HepG2 (cell line): ENCODE measurements around the gene DRAP1. TPM values are rescaled to one million over a fixed set of nuclear protein-coding genes. Genes with fewer than 3 reads are reported as not detected.

ENCODE experiments used
- ATAC-seq: fragments of 200-7000 bp; cut with Tn5 transposase; 3 replicates; pipeline ENCODE4 v1.9.1; 2020; ENCODE audit warnings: mild to moderate bottlenecking, moderate library complexity
- BruUV-seq: library from RNA; stranded (reverse); fragments of 400-500 nt; replicated peaks from 2 replicates; lab custom pipeline; 2021; lab: Mats Ljungman, UMichigan
- CTCF ChIA-PET: fragments of 300-600 bp; formaldehyde crosslinking; extraction: SDS; loops from one replicate; lab custom pipeline; 2021; ENCODE audit warnings: low total read pairs, inconsistent platforms, low intra/inter-chr PET ratio; lab: Yijun Ruan, JAX
- POLR2A ChIA-PET: fragments of 350-600 bp; sonication (Branson Sonifier 250); formaldehyde crosslinking; loops from one replicate; lab custom pipeline; 2020; ENCODE audit warnings: antibody characterized with exemption, inconsistent platforms; lab: Yijun Ruan, JAX
- DNase-seq: peaks from one replicate; pipeline ENCODE4 v3.0.0-alpha.2; 2015; ENCODE audit warnings: low spot score
- FAIRE-seq: peaks from 3 replicates; lab custom pipeline; 2011; peaks lifted over from hg19 to GRCh38; lab: Jason Lieb, UNC
- H2AFZ ChIP-seq: one replicate; pipeline ENCODE4 v1.6.1; 2011; ENCODE audit warnings: low read length, inconsistent platforms
- H3K27ac ChIP-seq: fragments of 300-600 bp; 3 replicates; pipeline ENCODE4 v1.8.0; 2011; ENCODE audit warnings: mixed run types, mild to moderate bottlenecking, mixed read lengths, low read length, inconsistent platforms; ENCODE audit not compliant: insufficient read depth; ENCODE audit errors: extremely low read length
- H3K27me3 ChIP-seq, 2 experiments: fragments of 200-600 bp in 1 of 2; 2 replicates in 1 of 2; 3 replicates in 1 of 2; pipeline versions ENCODE4 v1.6.0 to v1.8.0; 2011; ENCODE audit warnings: low read length in 2 of 2, mild to moderate bottlenecking in 2 of 2, moderate library complexity in 2 of 2, inconsistent platforms in 1 of 2; ENCODE audit not compliant: insufficient read depth in 2 of 2, control insufficient read depth in 1 of 2
- H3K36me3 ChIP-seq, 2 experiments: fragments of 200-600 bp in 1 of 2; replicated peaks in 1 of 2; 2 replicates in 1 of 2; 3 replicates in 1 of 2; pipeline versions ENCODE4 v1.5.1 to v1.8.0; 2011; ENCODE audit warnings: low read length in 2 of 2, inconsistent platforms in 1 of 2; ENCODE audit not compliant: insufficient read depth in 2 of 2, control insufficient read depth in 1 of 2
- H3K4me1 ChIP-seq: 2 replicates; pipeline ENCODE4 v1.5.1; 2012; ENCODE audit warnings: low read length, inconsistent platforms; ENCODE audit not compliant: insufficient read depth
- H3K4me2 ChIP-seq: 2 replicates; pipeline ENCODE4 v1.6.0; 2011; ENCODE audit warnings: low read depth, low read length, inconsistent platforms
- H3K4me3 ChIP-seq, 3 experiments: fragments of 200-600 bp in 1 of 3; sonication (generic), shearing (Covaris generic) in 1 of 3; replicated peaks in 1 of 3; 2 replicates each; pipeline ENCODE4 v1.5.1; 2011 to 2016; ENCODE audit warnings: low read length in 3 of 3, inconsistent platforms in 2 of 3, low read depth in 2 of 3, mild to moderate bottlenecking in 2 of 3, control low read depth in 1 of 3, mixed read lengths in 1 of 3; ENCODE audit not compliant: insufficient read depth in 1 of 3
- H3K79me2 ChIP-seq: one replicate; pipeline ENCODE4 v1.6.1; 2011; ENCODE audit warnings: low read length, inconsistent platforms; ENCODE audit not compliant: insufficient read depth
- H3K9ac ChIP-seq: 2 replicates; pipeline ENCODE4 v1.6.0; 2011; ENCODE audit warnings: mild to moderate bottlenecking, low read depth, low read length, inconsistent platforms; ENCODE audit not compliant: insufficient read depth
- H3K9me3 ChIP-seq: 2 replicates; pipeline ENCODE4 v1.5.1; 2012; ENCODE audit warnings: mild to moderate bottlenecking, low read length
- H4K20me1 ChIP-seq: 2 replicates; pipeline ENCODE4 v1.6.0; 2011; ENCODE audit warnings: inconsistent platforms, mild to moderate bottlenecking, low read length, moderate library complexity; ENCODE audit not compliant: insufficient read depth
- AGO2 ChIP-seq: fragments of 200-400 bp; formaldehyde crosslinking; optimal IDR thresholded peaks from 2 replicates; pipeline ENCODE3; 2017; ENCODE audit warnings: mild to moderate bottlenecking, low read depth, low read length, moderate library complexity
- ASH2L ChIP-seq: fragments of 300-600, 200-600 bp; sonication (generic); IDR thresholded peaks from 2 replicates; pipeline ENCODE4 v1.7.0; 2017; ENCODE audit warnings: low read depth, mild to moderate bottlenecking, moderate library complexity, mixed read lengths, low read length; ENCODE audit not compliant: insufficient read length
- BCL3 ChIP-seq: sonication (generic); formaldehyde crosslinking; IDR thresholded peaks from 2 replicates; pipeline ENCODE4 v1.5.1; 2020; ENCODE audit warnings: mild to moderate bottlenecking, missing genetic modification reagents, moderate library complexity
- HMGXB3 ChIP-seq: sonication (generic); formaldehyde crosslinking; IDR thresholded peaks from 2 replicates; pipeline ENCODE4 v1.4.0; 2020; ENCODE audit warnings: missing genetic modification reagents, borderline replicate concordance
- IRF1 ChIP-seq: sonication (generic); formaldehyde crosslinking; IDR thresholded peaks from 2 replicates; pipeline ENCODE4 v1.4.0; 2020; ENCODE audit warnings: low read depth, mild to moderate bottlenecking, missing genetic modification reagents
- NFKB2 ChIP-seq: sonication (generic); formaldehyde crosslinking; IDR thresholded peaks from 2 replicates; pipeline ENCODE4 v1.4.0; 2020; ENCODE audit warnings: missing genetic modification reagents, borderline replicate concordance
- RORA ChIP-seq: sonication (generic); formaldehyde crosslinking; IDR thresholded peaks from 2 replicates; pipeline ENCODE4 v1.5.0; 2020; ENCODE audit warnings: mild to moderate bottlenecking, missing genetic modification reagents, moderate library complexity
- RXRB ChIP-seq: IDR thresholded peaks from 2 replicates; pipeline ENCODE4 v1.6.1; 2016; ENCODE audit warnings: borderline replicate concordance, missing genetic modification reagents, missing compliant biosample characterization
- SAP130 ChIP-seq: IDR thresholded peaks from 2 replicates; pipeline ENCODE4 v1.6.1; 2016; ENCODE audit warnings: low read depth
- SMC3 ChIP-seq: IDR thresholded peaks from 2 replicates; pipeline ENCODE4 v1.6.1; 2011; ENCODE audit warnings: low read length, improper control_type of control experiment
- ZBTB20 ChIP-seq: sonication (generic); formaldehyde crosslinking; IDR thresholded peaks from 2 replicates; pipeline ENCODE4 v1.8.1; 2023; ENCODE audit warnings: missing genetic modification reagents, low read depth, mild to moderate bottlenecking, borderline replicate concordance
- ZNF160 ChIP-seq: sonication (generic); formaldehyde crosslinking; IDR thresholded peaks from 2 replicates; pipeline ENCODE4 v1.8.0; 2022; ENCODE audit warnings: mild to moderate bottlenecking, inconsistent platforms, missing genetic modification reagents
- ZNF235 ChIP-seq: sonication (generic); formaldehyde crosslinking; IDR thresholded peaks from 2 replicates; pipeline ENCODE4 v1.8.1; 2023; ENCODE audit warnings: mild to moderate bottlenecking, missing genetic modification reagents, borderline replicate concordance
- ZNF292 ChIP-seq: sonication (generic); formaldehyde crosslinking; IDR thresholded peaks from 2 replicates; pipeline ENCODE4 v1.8.1; 2022; ENCODE audit warnings: mild to moderate bottlenecking, low read depth, missing genetic modification reagents, borderline replicate concordance
- ZNF30 ChIP-seq: sonication (generic); formaldehyde crosslinking; IDR thresholded peaks from 2 replicates; pipeline ENCODE4 v1.5.0; 2020; ENCODE audit warnings: mild to moderate bottlenecking, missing genetic modification reagents
- ZNF451 ChIP-seq: sonication (generic); formaldehyde crosslinking; IDR thresholded peaks from 2 replicates; pipeline ENCODE4 v1.5.0; 2020; ENCODE audit warnings: mild to moderate bottlenecking, missing genetic modification reagents
- ZNF841 ChIP-seq: sonication (generic); formaldehyde crosslinking; IDR thresholded peaks from 2 replicates; pipeline ENCODE4 v1.8.1; 2023; ENCODE audit warnings: missing genetic modification reagents, borderline replicate concordance
- WGBS: methylation state at CpG from one replicate; pipeline ENCODE4 v1.1.6; 2017; ENCODE audit warnings: low lambda C conversion rate; 5-methylcytosine and 5-hydroxymethylcytosine counted together
- in situ Hi-C: cut with HindIII; loops from 2 replicates; pipeline ENCODE4 v1.10.0; 2017; ENCODE audit warnings: low pct_unique_long_range_greater_than_20kb; ENCODE audit not compliant: extremely low pct_ligation_motif_present
- intact Hi-C: fragments of 100-400 bp; cut with micrococcal nuclease; formaldehyde crosslinking; loops from one replicate; pipeline ENCODE4 v1.10.0; 2022; ENCODE audit not compliant: unreplicated experiment
- polyA plus RNA-seq, 8 experiments: library from polyadenylated mRNA; depleted of rRNA in 3 of 8; stranded (reverse) in 7 of 8; unstranded in 1 of 8; fragments of >200 nt; fragmentation: Illumina TruSeq in 4 of 8; extraction: Trizol in 4 of 8; gene quantifications; 2 replicates each; pipeline versions ENCODE4 v1.2.1 to v1.2.3, GENCODE V29; 2011 to 2016; ENCODE audit warnings: low read depth in 4 of 8, missing spikeins in 1 of 8, mixed read lengths in 1 of 8; ENCODE audit not compliant: insufficient read depth in 1 of 8
- total RNA-seq, 5 experiments: library from RNA; depleted of rRNA; stranded (reverse); fragments of >200 nt; fragmentation: Illumina TruSeq; extraction: Trizol; gene quantifications; 2 replicates each; pipeline ENCODE4 v1.2.3, GENCODE V29; 2016; ENCODE audit warnings: low read depth in 1 of 5

DRAP1 gene
- total and polyA plus RNA-seq, 2 of the 13 experiments (the other 11 are each of a cell fraction or from before 2014, with no cell fraction given): 46.8 to 52.3 TPM

- intact Hi-C loops (loop anchor here (2.0 kb wide), 1 partner anchor 29 kb away; the partner anchor contains the start of gene CCDC85B), in situ Hi-C loops (no loop called here)
- TSS peak; percentile 38 for BruUV-seq
- POLR2A ChIA-PET: interaction anchor here (1.4 to 2.7 kb wide), 3 partner anchors 9 to 29 kb away, joined by 3 to 8 read pairs (median 4); partner anchors contain the start of gene CCDC85B
- DNase-seq: no peak
- H3K36me3 ChIP-seq: no peaks in the 10 kb centered on the region; a peak in 1 of 5 replicates
- H3K4me3 ChIP-seq: peak overlapping the region; percentile 76 to 80 (median 79)
- peak; percentile 24 for ATAC-seq
- H3K4me2 ChIP-seq: peak overlapping the region; percentile 93
- FAIRE-seq: no peak
- no peaks in the 10 kb centered on the region for H3K27me3 ChIP-seq
- H3K9me3 ChIP-seq: no peaks in the 10 kb centered on the region
- 10% methylated on average over 9 of the region's 60 CpGs for WGBS
- H3K79me2 ChIP-seq: peaks cover 11% of the 10 kb centered on the region
- H4K20me1 ChIP-seq: no peaks in the 10 kb centered on the region
- H3K9ac ChIP-seq: peak overlapping the region; percentile 68
- CTCF ChIA-PET: no interaction called here
- H3K4me1 ChIP-seq: peaks cover 46% of the 10 kb centered on the region
- no peak overlapping the region for H2AFZ ChIP-seq
- H3K27ac ChIP-seq: peak overlapping the region; percentile 44
- TF ChIP-seq HMGXB3: 0 out of 2 replicates have a peak, but pooled peaks have one; percentile 4
- peak; percentile 45 for TF ChIP-seq AGO2
- 0 out of 2 replicates have a peak, but pooled peaks have one; percentile 14 for TF ChIP-seq ZNF451
- TF ChIP-seq BCL3 (CRISPR knock-in tag): no peak
- TF ChIP-seq ZNF292 (CRISPR knock-in tag): 0 out of 2 replicates have a peak, but pooled peaks have one; percentile 18
- TF ChIP-seq ZNF30 (CRISPR knock-in tag): no peak
- no peak for TF ChIP-seq IRF1 (CRISPR knock-in tag)
- TF ChIP-seq ZNF841 (CRISPR knock-in tag): no peak
- 0 out of 2 replicates have a peak, but pooled peaks have one; percentile 8 for TF ChIP-seq ZNF235 (CRISPR knock-in tag)
- TF ChIP-seq SMC3: no peak
- 0 out of 2 replicates have a peak, but pooled peaks have one; percentile 3 for TF ChIP-seq NFKB2 (CRISPR knock-in tag)
- no peak for TF ChIP-seq ZBTB20 (CRISPR knock-in tag)
- 0 out of 2 replicates have a peak, but pooled peaks have one; percentile 7 for TF ChIP-seq RXRB (CRISPR knock-in tag)
- no peak for TF ChIP-seq RORA (CRISPR knock-in tag)
- TF ChIP-seq ASH2L: peak; percentile 44
- peak; percentile 9 for TF ChIP-seq SAP130 (CRISPR knock-in tag)
- TF ChIP-seq ZNF160 (CRISPR knock-in tag): no peak; the same call in 1 of the 2 replicates
These were observed 546 bp downstream of the DRAP1 start for GRCh38 chr11:65919573-65920371.
